Activated T-helper 1 cell treated with anti-CD3 and anti-CD28 coated beads, Interleukin-12 subunit alpha, Interleukin-12 subunit beta, Interleukin-2, Interleukin-4 antibody, amounts not matched to agents 30 ng/mL and 10 ng/mL and 1 ng/mL, durations not matched to agents 14 hours and 24 hours and 36 hours (primary cell): ENCODE measurements around the gene RNF224. TPM values are rescaled to one million over a fixed set of nuclear protein-coding genes. Genes with fewer than 3 reads are reported as not detected.
A peak's percentile ranks its signal among the peaks of the same experiment; 100 is the strongest.

Experiments used
- DNase-seq: peaks from one replicate; pipeline ENCODE4 v3.0.0; 2021; ENCODE audit warnings: low spot score
- H3K27ac Mint-ChIP-seq: one replicate; pipeline ENCODE4 v1.8.0; 2021; ENCODE audit warnings: mild to moderate bottlenecking, mixed read lengths
- H3K27me3 Mint-ChIP-seq: one replicate; pipeline ENCODE4 v1.8.0; 2022; ENCODE audit warnings: mild to moderate bottlenecking, moderate library complexity, mixed read lengths; ENCODE audit not compliant: insufficient read depth
- H3K36me3 Mint-ChIP-seq: one replicate; pipeline ENCODE4 v1.8.0; 2021; ENCODE audit warnings: low read depth, mixed read lengths
- H3K4me1 Mint-ChIP-seq: one replicate; pipeline ENCODE4 v1.8.0; 2021; ENCODE audit warnings: low read depth, mixed read lengths
- H3K4me3 Mint-ChIP-seq: one replicate; pipeline ENCODE4 v1.8.0; 2021; ENCODE audit warnings: mild to moderate bottlenecking, moderate library complexity, mixed read lengths
- H3K9me3 Mint-ChIP-seq: one replicate; pipeline ENCODE4 v1.8.0; 2021; ENCODE audit warnings: mixed read lengths
- intact Hi-C: fragments of 100-400 bp; cut with micrococcal nuclease; formaldehyde crosslinking; loops from one replicate; pipeline ENCODE4 v1.15.1; 2024
- total RNA-seq: library from RNA; stranded (reverse); gene quantifications from 2 replicates; pipeline ENCODE4 v1.2.3, GENCODE V29; 2022

The RNF224 gene
- total RNA-seq, 1 donor from 2014 or later: 0.29 TPM

DNA sequence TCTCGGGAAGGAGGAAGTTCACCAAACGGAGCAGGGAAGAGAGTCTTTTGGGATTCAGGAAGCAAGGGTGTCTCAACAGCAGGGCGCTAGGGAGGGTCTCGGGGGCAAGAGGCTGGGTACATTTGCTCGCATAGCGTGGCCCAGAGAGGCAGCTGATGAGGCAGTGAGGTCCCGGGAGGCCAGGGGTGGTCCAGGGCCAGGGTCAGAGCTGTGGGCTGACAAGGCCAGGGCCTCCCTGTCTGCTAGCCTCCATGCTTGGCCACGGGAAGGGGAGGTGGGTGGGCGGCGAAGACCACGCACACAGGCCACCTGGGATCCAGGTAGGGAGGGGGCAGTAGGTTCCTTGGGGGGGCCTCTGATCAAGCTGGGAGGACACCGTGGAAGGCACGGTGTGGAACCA is 15.8 kb upstream of the RNF224 start:
- Mint-ChIP-seq H3K9me3 (no peaks in the 10 kb centered on the region), H3K27me3 (no peaks in the 10 kb centered on the region)
- intact Hi-C loops: no loop called here

DNA sequence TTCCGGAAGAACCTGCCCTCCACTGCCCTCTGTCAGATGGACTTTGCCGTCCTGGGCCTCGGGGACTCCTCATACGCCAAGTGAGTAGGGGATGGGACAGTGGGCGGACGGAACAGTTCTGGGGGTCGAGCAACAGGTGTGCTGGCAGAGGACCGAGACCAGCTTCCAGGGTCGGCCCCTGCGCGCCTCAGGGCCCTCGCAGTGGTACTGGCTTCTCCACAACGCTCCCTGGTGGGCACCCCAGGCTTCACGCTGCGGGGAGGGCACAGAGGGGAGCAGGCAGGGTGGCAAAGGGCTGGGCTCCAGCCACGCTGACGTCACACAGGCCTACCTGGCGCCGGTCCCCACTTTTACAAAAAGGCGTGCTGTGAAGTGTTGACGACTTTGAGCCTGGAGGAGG is 14.8 kb upstream of the RNF224 start:
- no peak for DNase-seq
- Mint-ChIP-seq H3K9me3 (no peaks in the 10 kb centered on the region), H3K27me3 (no peaks in the 10 kb centered on the region), H3K27ac (no peak overlapping the region), H3K4me3 (no peak overlapping the region), H3K4me1 (peaks cover 2% of the 10 kb centered on the region), H3K36me3 (peaks cover 8% of the 10 kb centered on the region)
- intact Hi-C loops: no loop called here

More for the DNA sequence above, 15.8 kb upstream of the RNF224 start:
- H3K27ac Mint-ChIP-seq: no peak overlapping the region
- H3K4me1 Mint-ChIP-seq: peaks cover 12% of the 10 kb centered on the region
- no peak overlapping the region for H3K4me3 Mint-ChIP-seq
- DNase-seq: no peak
- peaks cover 15% of the 10 kb centered on the region for H3K36me3 Mint-ChIP-seq

DNA sequence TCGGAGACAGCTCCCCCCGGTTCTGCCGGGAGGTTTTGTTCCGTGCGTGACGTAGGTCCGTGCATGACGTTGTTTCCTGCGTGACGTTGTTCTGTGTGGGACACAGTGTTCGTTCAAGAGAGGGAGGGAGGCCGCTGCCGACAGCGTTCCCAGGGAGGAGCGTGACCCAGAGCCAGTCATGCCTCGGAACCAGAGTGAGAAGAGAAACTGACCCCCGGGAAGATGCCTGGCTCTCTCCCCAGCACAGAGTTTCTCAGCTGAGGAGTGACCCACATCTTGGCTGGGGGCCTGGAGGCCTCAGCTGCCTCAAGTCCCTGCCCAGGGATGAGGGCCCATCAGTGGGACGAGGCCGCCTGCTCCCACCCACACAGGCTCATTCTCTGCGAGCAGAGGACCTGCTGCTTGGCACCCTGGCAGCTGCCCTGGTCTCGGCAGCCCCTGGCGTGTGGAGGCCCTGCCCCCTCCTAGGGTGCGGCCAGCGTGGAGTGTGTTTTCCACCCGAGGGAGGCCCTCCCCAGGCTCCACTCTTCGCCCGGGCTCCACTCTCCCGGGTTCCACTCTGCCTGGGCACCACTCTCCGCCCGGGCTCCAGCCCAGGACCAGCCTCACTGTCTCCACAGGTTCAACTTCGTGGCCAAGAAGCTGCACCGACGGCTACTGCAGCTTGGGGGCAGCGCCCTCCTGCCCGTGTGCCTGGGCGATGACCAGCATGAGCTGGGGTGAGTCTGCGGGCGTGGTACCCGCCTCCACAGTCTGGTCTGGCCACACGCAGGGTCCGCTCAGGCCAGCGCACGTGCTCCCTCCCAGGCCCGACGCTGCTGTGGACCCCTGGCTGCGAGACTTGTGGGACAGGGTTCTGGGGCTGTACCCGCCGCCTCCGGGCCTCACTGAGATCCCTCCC is 13.9 kb upstream of the RNF224 start:
- no peak for DNase-seq
- H3K4me3 Mint-ChIP-seq: no peak overlapping the region
- H3K27me3 Mint-ChIP-seq: no peaks in the 10 kb centered on the region
- intact Hi-C loops: no loop called here
- H3K9me3 Mint-ChIP-seq: no peaks in the 10 kb centered on the region
- H3K4me1 Mint-ChIP-seq: no peaks in the 10 kb centered on the region
- peaks cover 7% of the 10 kb centered on the region for H3K36me3 Mint-ChIP-seq
- H3K27ac Mint-ChIP-seq: no peak overlapping the region

DNA sequence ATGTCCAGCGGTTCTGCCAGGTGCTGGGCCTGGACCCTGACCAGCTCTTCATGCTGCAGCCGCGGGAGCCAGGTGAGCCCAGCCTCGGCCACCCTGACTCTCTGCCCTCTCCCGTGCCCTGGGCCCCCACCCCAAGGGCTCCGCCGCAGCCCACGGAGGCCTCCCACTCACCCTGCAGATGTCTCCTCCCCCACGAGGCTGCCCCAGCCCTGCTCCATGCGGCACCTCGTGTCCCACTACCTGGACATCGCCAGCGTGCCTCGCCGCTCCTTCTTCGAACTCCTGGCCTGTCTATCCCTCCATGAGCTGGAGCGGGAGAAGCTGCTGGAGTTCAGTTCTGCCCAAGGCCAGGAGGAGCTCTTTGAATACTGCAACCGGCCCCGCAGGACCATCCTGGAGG is 12.7 kb upstream of the RNF224 start:
- no peaks in the 10 kb centered on the region for H3K9me3 Mint-ChIP-seq
- H3K4me1 Mint-ChIP-seq: no peaks in the 10 kb centered on the region
- H3K27ac Mint-ChIP-seq: no peak overlapping the region
- H3K4me3 Mint-ChIP-seq: no peak overlapping the region
- intact Hi-C loops: no loop called here
- no peak for DNase-seq
- no peaks in the 10 kb centered on the region for H3K27me3 Mint-ChIP-seq
- H3K36me3 Mint-ChIP-seq: peaks cover 3% of the 10 kb centered on the region

DNA sequence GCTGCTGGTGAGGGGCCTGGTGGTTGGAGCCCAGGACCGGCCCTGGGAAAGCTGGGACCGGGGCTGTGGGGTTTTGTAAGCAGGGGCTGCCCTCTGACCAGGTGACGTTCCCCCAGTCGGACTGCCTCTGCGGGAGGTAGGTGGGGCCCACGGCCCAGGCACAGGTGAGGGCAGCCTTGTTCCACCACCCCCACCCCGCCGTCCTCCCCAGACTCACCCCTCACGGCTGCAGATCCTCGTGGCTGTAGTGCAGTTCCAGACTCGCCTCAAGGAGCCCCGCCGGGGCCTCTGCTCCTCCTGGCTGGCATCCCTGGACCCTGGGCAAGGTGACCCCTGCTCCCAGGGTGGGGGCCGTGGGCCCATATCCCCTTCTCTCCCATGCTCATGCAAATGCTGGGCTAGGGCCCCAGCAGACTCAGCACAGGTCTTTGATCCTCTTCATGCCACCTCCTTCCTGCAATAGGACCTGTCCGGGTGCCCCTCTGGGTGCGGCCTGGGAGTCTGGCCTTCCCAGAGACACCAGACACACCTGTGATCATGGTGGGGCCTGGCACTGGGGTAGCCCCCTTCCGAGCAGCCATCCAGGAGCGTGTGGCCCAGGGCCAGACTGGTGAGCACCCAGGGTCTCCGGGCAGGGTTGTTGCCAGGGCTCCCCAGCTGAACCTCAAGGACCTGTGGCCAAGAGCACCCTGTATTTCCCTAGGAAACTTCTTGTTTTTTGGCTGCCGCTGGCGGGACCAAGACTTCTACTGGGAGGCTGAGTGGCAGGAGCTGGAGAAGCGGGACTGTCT is 11.9 kb upstream of the RNF224 start:
- Mint-ChIP-seq H3K4me3 (no peak overlapping the region), H3K36me3 (peaks cover 1% of the 10 kb centered on the region), H3K27me3 (no peaks in the 10 kb centered on the region), H3K27ac (no peak overlapping the region), H3K9me3 (no peaks in the 10 kb centered on the region), H3K4me1 (no peaks in the 10 kb centered on the region)
- intact Hi-C loops: no loop called here
- DNase-seq: no peak

DNA sequence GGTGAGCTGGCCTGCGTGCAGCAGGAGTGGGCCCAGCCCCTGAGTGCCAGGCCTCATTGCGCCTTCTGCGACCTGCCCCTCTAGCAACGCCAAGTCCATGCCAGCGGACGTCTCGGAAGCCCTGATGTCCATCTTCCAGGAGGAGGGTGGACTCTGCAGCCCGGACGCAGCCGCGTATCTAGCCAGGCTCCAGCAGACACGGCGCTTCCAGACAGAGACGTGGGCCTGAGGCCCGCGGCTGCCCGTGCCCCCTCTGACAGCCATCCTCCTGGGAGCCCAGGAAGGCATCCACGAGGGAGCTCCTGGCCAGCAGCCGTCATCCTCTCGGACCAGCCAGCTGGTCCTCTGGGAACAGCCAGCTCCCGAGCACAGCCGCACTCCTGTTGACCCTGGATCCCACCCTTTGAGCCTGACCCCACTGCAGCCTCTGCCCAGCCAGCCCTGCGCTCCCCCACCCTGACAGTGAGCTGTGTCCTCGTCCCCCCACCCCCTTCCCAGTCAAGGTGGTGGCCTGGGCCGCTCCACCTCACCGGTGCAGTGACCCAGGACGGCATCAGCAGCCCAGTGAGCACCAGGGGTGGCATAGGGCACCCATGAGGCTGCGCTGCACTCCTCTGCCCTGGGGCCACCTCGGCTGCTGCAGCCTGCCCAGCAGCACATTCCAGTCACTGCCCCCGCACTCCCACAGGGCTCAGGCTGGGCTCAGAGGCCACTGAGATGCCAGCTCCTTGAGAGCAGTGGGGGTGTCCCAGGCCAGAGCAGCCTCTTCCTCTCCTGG is 10.9 kb upstream of the RNF224 start:
- Mint-ChIP-seq H3K27ac (no peak overlapping the region), H3K36me3 (peaks cover 1% of the 10 kb centered on the region), H3K27me3 (no peaks in the 10 kb centered on the region), H3K4me3 (no peak overlapping the region), H3K4me1 (no peaks in the 10 kb centered on the region), H3K9me3 (no peaks in the 10 kb centered on the region)
- intact Hi-C loops: no loop called here
- DNase-seq: no peak

DNA sequence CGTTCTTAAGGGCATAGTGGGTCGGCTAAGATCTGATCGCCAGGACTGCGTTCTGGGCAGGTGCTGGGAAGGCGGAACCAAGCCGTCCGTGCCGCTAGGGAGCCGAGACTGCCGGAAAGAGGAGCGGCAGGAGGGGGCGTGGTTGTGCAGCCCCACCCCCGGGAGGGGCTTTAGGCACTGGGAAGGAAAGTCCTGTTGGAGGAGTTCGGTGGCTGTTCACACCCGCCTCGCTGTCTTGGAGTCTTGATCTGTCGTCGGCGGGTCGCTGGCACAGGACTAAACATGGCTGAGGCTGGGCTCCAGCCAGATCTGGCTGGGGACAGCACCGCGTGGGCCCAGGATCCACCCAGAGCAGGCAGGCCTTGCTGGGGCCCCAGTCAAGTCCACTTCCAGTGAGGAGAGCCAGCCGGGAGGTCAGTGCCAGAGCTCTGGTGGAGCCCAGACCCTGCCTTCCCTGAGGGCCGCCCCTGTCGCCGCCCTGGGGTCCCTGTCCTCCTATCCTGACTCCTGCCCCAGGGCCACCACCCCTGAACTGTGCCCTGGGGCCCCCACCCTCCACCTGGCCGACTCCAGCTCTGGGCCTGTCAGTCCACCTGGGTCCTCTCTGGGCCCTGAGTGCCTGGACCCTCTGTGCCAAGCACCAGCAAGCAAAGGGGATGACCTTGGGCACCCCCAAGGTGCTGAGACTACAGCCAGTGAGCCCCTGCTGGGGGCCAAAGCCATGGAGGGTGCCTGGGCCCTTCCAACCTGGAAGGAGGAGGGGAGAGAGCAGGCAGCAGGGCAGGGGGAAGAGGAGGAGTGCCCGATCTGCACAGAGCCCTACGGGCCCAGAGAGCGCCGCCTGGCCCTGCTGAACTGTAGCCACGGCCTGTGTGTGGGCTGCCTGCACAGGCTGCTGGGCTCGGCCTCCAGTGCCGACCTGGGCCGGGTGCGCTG is 9.8 kb upstream of the RNF224 start:
- no peak overlapping the region for H3K27ac Mint-ChIP-seq
- H3K36me3 Mint-ChIP-seq: peaks cover 1% of the 10 kb centered on the region
- H3K4me1 Mint-ChIP-seq: no peaks in the 10 kb centered on the region
- H3K4me3 Mint-ChIP-seq: no peak overlapping the region
- DNase-seq: no peak
- intact Hi-C loops: no loop called here
- no peaks in the 10 kb centered on the region for H3K9me3 Mint-ChIP-seq
- H3K27me3 Mint-ChIP-seq: no peaks in the 10 kb centered on the region

DNA sequence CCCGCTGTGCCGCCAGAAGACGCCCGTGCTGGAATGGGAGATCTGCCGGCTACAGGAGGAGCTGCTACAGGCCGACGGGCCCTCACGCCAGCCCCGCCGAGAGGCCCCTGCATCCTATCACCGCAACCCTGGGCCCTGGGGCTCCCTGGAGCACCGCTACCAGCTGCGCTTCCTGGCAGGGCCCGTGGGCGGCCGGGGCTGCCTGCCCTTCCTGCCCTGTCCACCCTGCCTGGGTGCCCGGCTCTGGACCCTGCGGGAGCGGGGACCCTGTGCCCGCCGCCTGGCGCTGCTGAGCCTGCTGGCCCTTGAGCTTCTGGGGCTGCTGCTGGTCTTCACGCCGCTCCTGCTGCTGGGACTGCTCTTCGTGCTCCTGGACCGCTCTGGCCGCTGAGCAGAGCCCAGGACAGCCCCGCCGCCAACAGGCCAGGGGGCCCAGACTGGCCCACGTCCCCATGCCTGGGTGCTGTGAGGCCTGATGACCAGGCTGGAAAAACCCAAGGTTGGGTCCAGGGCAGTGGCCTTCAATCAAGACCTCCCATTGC is 9.0 kb upstream of the RNF224 start:
- Mint-ChIP-seq H3K36me3 (peaks cover 1% of the 10 kb centered on the region), H3K4me3 (no peak overlapping the region), H3K27ac (no peak overlapping the region), H3K27me3 (no peaks in the 10 kb centered on the region), H3K9me3 (no peaks in the 10 kb centered on the region), H3K4me1 (no peaks in the 10 kb centered on the region)
- intact Hi-C loops: no loop called here
- DNase-seq: no peak

DNA sequence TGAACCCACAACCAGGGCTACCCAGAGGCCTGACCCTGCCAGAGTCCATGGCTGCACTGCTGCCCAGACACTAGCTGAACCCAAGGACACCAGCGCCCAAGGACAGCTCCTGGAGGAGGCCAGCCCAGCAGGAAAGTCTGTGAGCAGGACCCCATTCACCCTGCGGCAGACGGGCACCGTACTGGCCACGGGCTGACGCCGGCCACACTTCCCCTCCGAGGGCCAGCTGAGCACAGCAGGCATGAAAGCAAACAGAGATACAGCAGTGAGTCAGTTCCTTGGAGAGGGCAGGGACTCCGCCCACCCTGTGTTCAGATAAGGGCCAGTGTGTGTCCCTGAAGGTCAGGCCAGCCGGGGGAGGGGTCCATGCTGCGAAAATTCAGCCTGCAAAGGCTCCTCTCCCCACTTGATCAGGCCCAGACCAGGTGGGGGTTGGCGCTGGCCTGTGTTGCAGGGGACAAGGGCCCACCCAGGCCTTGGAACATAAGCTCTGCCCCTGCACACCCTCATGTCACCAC is 8.5 kb upstream of the RNF224 start:
- intact Hi-C loops: no loop called here
- Mint-ChIP-seq H3K27me3 (no peaks in the 10 kb centered on the region), H3K36me3 (peaks cover 1% of the 10 kb centered on the region), H3K4me1 (no peaks in the 10 kb centered on the region), H3K27ac (no peak overlapping the region), H3K9me3 (no peaks in the 10 kb centered on the region), H3K4me3 (no peak overlapping the region)
- no peak for DNase-seq

DNA sequence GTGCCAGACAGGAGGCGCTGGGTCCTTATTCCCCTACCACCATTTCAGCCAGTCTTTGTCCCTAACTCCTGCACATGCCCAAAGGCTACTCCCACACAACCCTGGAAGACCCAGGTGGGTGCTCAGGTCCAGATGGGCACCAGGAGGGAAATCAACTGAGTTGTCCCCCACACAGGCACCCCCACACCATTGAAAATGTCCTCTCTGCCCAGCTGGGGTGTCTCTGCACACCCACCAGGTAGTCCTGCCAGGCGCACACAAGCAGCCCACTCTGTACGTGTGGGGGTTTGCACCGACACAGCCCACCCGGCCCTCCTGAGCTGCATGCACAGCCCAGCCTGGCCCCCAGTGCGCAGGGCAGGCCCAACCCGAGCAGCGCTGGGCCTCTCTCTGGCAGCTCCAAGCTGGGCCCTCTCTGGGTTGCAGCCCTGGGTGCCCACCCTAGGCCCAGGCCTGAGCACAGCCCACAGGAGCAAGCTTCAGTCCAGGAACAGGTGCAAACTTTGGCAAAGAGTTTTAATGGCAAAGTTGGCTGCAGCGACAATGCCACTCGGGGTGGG is 7.5 kb upstream of the RNF224 start:
- no peak overlapping the region for H3K27ac Mint-ChIP-seq
- H3K4me3 Mint-ChIP-seq: no peak overlapping the region
- H3K27me3 Mint-ChIP-seq: no peaks in the 10 kb centered on the region
- DNase-seq: no peak
- no peaks in the 10 kb centered on the region for H3K9me3 Mint-ChIP-seq
- no peaks in the 10 kb centered on the region for H3K4me1 Mint-ChIP-seq
- intact Hi-C loops: loop anchor here (5.0 kb wide), 1 partner anchor 193 kb away; the partner anchor contains the start of gene ABCA2
- H3K36me3 Mint-ChIP-seq: peaks cover 1% of the 10 kb centered on the region

DNA sequence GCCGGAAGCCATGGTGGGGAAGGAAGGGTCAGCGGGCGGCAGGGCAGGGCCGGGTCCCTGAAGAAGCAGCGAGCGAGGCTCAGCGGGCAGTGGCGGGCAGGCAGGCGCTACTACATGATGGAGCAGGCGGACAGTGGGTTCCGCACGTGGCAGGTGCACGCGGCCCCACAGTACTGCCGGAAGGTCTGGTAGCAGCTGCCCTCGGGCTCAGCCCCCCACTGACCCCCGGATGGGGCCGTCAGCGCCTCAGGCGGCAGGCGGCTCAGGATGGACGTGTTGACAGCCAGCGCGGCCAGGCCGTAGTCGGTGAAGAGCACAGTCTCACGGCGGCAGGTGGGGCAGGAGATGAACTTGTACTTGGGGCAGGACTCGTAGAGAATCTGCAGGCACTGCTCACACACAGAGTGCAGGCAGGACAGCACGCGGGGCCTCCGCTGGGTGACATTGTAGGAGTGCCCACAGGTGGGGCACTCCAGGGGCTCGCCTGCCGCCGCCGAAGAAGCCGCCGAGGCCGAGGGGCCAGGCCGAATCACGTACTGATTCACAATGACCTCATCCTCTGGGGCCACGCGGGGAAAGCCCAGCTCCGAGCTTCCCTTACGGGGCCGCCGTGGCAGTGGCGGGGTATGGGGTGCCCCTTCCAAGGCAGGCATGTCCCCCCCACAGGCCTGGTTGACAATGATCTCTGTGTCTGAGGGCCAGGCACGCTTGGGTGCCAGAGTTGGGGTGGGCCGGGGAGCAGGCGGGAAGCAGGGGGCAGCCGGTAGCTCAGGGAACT is 6.8 kb upstream of the RNF224 start:
- intact Hi-C loops: loop anchor here (5.0 kb wide), 1 partner anchor 193 kb away; the partner anchor contains the start of gene ABCA2
- no peaks in the 10 kb centered on the region for H3K4me1 Mint-ChIP-seq
- H3K4me3 Mint-ChIP-seq: peak overlapping the region; percentile 62
- H3K36me3 Mint-ChIP-seq: no peaks in the 10 kb centered on the region
- H3K27ac Mint-ChIP-seq: no peak overlapping the region
- H3K9me3 Mint-ChIP-seq: no peaks in the 10 kb centered on the region
- DNase-seq: no peak
- H3K27me3 Mint-ChIP-seq: no peaks in the 10 kb centered on the region
